Sigmoid colon (tissue), 7 donors: Measurements from ENCODE around the gene MSL3. TPM values are rescaled to one million over a fixed set of nuclear protein-coding genes. Genes with fewer than 3 reads are reported as not detected.

ENCODE experiments used
- DNase-seq: peaks from one replicate; pipeline ENCODE4 v3.0.0-alpha.2; 2019
- H3K27ac ChIP-seq, 4 donors: fragments of 200-600 bp; sonication (generic); one replicate each; pipeline ENCODE4 v1.5.1; 2016 to 2019; ENCODE audit warnings: mild to moderate bottlenecking in 1 of 4
- H3K27me3 ChIP-seq, 3 donors: fragments of 200-600 bp; sonication (generic); one replicate each; pipeline ENCODE4 v1.5.1; 2019; ENCODE audit warnings: mild to moderate bottlenecking in 1 of 3
- H3K36me3 ChIP-seq, 4 donors: fragments of 200-600 bp; sonication (generic); one replicate each; pipeline ENCODE4 v1.5.1; 2016 to 2019
- H3K4me1 ChIP-seq, 4 donors: fragments of 200-600 bp; sonication (generic); one replicate each; pipeline ENCODE4 v1.5.1; 2017 to 2019
- H3K4me3 ChIP-seq, 4 donors: fragments of 200-600 bp; sonication (generic); one replicate each; pipeline ENCODE4 v1.5.1; 2017 to 2019; ENCODE audit warnings: mild to moderate bottlenecking in 2 of 4, moderate library complexity in 1 of 4
- H3K9me3 ChIP-seq, 4 donors: fragments of 200-600 bp in 3 of 4; sonication (generic) in 3 of 4; one replicate each; pipeline versions ENCODE4 v1.5.1 to v1.6.1; 2013 to 2019
- CTCF ChIP-seq, 4 experiments: fragments of 450-650 bp in 3 of 4; fragments of 200-600 bp in 1 of 4; IDR thresholded peaks; one replicate each; pipeline ENCODE4 v1.5.1; 2016 to 2019; ENCODE audit warnings: antibody characterized with exemption in 4 of 4, mild to moderate bottlenecking in 3 of 4, moderate library complexity in 2 of 4
- EP300 ChIP-seq, 4 donors: sonication (generic); formaldehyde crosslinking; IDR thresholded peaks; one replicate each; pipeline ENCODE4 v1.6.1; 2017; ENCODE audit warnings: antibody characterized with exemption in 4 of 4
- POLR2A ChIP-seq, 2 donors: fragments of 450-650 bp; IDR thresholded peaks; one replicate each; pipeline ENCODE4 v1.6.1; 2016; ENCODE audit warnings: antibody characterized with exemption in 2 of 2, mild to moderate bottlenecking in 2 of 2, moderate library complexity in 2 of 2
- POLR2AphosphoS5 ChIP-seq, 4 donors: sonication (generic); formaldehyde crosslinking; IDR thresholded peaks; one replicate each; pipeline ENCODE4 v1.6.1; 2017; ENCODE audit warnings: antibody characterized with exemption in 4 of 4
- WGBS, 2 donors: extraction: QIAGEN DNeasy Blood & Tissue Kit; methylation state at CpG; one replicate each; pipeline ENCODE4 v1.1.7; 2013; 5-methylcytosine and 5-hydroxymethylcytosine counted together
- intact Hi-C: fragments of 100-400 bp; cut with DNase I; formaldehyde crosslinking; loops from one replicate; pipeline ENCODE4 v1.15.1; 2023
- polyA plus RNA-seq, 3 donors: library from polyadenylated mRNA; stranded (reverse); fragments of 200-250 nt; gene quantifications; one replicate each; pipeline ENCODE4 v1.2.3, GENCODE V29; 2013
- total RNA-seq, 4 donors: library from RNA; depleted of rRNA; stranded (reverse); fragments of >200 nt; gene quantifications; one replicate each; pipeline ENCODE4 v1.1.0, GENCODE V29; 2016
- donor health status: healthy with polysubstance abuse.
- donor health status: Bipolar disorder and iron deficiency.
- donor health status: healthy.

Gene MSL3
- total and polyA plus RNA-seq, 7 donors: 16.8 to 49.9 (median 20.6) TPM

DNA sequence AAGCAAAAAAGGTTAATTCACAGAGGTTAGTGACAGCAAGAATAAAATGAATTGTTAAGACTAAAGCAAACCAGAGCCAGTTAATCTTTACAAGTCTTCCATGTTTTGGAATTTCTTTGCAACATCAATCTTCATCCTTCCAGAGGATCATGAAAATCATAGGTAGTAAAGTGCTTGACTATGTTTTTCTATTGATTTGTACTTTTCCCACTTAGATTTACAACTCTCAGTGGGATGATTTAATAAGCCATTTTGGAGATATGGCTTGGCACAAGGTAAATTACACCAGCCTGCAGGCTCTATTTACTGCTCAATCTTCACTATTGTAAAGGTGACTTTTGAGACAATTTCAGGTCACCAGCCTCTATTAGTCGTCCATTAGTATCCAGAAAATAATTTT lies 26.5 kb downstream of the MSL3 start:
- no peak for DNase-seq
- Histone ChIP-seq H3K27me3 (no peaks in the 10 kb centered on the region), H3K36me3 (no peaks in the 10 kb centered on the region), H3K9me3 (no peaks in the 10 kb centered on the region), H3K27ac (no peak overlapping the region), H3K4me3 (no peak overlapping the region), H3K4me1 (no peaks in the 10 kb centered on the region)
- 78 to 85% methylated on average over 1 of the region's 1 CpG for WGBS, 2 donors
- no peak for TF ChIP-seq CTCF (IDR thresholded peaks at IDR 0.05)
- no peak for TF ChIP-seq EP300 (IDR thresholded peaks at IDR 0.05)
- TF ChIP-seq POLR2AphosphoS5 (IDR thresholded peaks at IDR 0.05): no peak
- no peak for TF ChIP-seq POLR2A (IDR thresholded peaks at IDR 0.05)
- intact Hi-C loops: loop anchor here (10.0 kb wide), 1 partner anchor 120 kb away; no protein-coding TSS in a partner anchor

DNA sequence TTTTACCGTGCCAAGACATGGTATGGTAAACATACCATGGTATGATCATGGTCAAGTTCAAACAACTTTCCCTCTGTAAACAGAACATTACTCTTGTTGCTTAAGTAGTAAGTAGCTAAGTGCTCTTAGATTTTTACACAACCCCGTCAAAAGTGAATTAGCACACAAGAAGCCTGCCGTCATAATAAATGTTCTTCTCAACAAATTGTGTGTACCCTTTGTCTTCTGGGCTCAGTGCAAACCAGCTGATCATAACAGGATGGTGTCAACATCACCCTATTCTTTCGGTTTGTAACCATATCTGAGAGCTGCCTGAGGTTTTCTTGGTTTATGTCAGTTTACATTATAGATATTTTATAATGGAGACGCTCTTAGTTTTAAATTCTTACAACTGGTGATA lies 28.8 kb downstream of the MSL3 start:
- DNase-seq: no peak
- Histone ChIP-seq H3K27ac (no peak overlapping the region), H3K36me3 (no peaks in the 10 kb centered on the region), H3K9me3 (no peaks in the 10 kb centered on the region), H3K27me3 (no peaks in the 10 kb centered on the region), H3K4me3 (peak overlapping the region in 2 of 4 donors; percentile 21 to 30), H3K4me1 (no peaks in the 10 kb centered on the region)
- TF ChIP-seq EP300 (IDR thresholded peaks at IDR 0.05) (no peak), POLR2A (IDR thresholded peaks at IDR 0.05) (no peak), POLR2AphosphoS5 (IDR thresholded peaks at IDR 0.05) (no peak), CTCF (IDR thresholded peaks at IDR 0.05) (no peak)
- WGBS, 2 donors: 36 to 40% methylated on average over 5 of the region's 5 CpGs
- intact Hi-C loops: loop anchor here (5.0 to 10.0 kb wide), 2 partner anchors 118 to 915 kb away; no protein-coding TSS in a partner anchor

DNA sequence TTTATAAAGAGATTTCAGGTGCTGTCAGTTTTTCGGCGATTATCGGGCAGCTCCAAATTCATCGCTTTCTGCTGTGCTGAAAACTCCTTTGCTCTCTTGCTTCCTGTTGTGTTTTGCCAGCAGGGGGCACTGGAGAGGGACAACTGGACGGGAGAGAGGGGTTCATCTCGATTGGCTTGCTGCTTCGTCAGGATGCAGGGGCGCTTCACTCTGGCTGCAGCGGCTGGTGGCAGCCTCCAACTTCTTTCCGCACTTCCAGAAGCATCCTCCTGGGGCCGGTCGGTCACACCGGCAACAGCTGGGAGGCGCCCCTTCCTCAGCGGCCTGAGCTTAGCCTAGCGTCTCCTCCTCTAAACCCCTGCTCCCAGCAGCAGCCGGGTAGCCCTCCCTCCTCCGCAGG lies 29.5 kb downstream of the MSL3 start:
- H3K36me3 ChIP-seq: no peaks in the 10 kb centered on the region
- H3K4me1 ChIP-seq: no peaks in the 10 kb centered on the region
- H3K27me3 ChIP-seq: no peaks in the 10 kb centered on the region
- peak overlapping the region in 3 of 4 donors; percentile 9 to 30 (median 21) for H3K4me3 ChIP-seq
- DNase-seq: peak; percentile 80
- H3K9me3 ChIP-seq: no peaks in the 10 kb centered on the region
- intact Hi-C loops: loop anchor here (5.0 to 10.0 kb wide), 2 partner anchors 117 to 915 kb away; no protein-coding TSS in a partner anchor
- 28 to 82% methylated on average over 18 of the region's 18 CpGs for WGBS, 2 donors
- H3K27ac ChIP-seq: no peak overlapping the region
- TF ChIP-seq POLR2A (IDR thresholded peaks at IDR 0.05) (no peak), EP300 (IDR thresholded peaks at IDR 0.05) (no peak), POLR2AphosphoS5 (IDR thresholded peaks at IDR 0.05) (no peak), CTCF (IDR thresholded peaks at IDR 0.05) (peak; percentile 8 to 58 (median 18))

GRCh38 chrX:11789809-11790208 lies 31.8 kb downstream of the MSL3 start:
- no peak for TF ChIP-seq CTCF (IDR thresholded peaks at IDR 0.05)
- TF ChIP-seq EP300 (IDR thresholded peaks at IDR 0.05): no peak
- TF ChIP-seq POLR2AphosphoS5 (IDR thresholded peaks at IDR 0.05): no peak
- TF ChIP-seq POLR2A (IDR thresholded peaks at IDR 0.05): no peak
- intact Hi-C loops: loop anchor here (5.0 to 10.0 kb wide), 2 partner anchors 115 to 912 kb away; no protein-coding TSS in a partner anchor
- 73 to 88% methylated on average over 1 of the region's 1 CpG for WGBS, 2 donors

DNA sequence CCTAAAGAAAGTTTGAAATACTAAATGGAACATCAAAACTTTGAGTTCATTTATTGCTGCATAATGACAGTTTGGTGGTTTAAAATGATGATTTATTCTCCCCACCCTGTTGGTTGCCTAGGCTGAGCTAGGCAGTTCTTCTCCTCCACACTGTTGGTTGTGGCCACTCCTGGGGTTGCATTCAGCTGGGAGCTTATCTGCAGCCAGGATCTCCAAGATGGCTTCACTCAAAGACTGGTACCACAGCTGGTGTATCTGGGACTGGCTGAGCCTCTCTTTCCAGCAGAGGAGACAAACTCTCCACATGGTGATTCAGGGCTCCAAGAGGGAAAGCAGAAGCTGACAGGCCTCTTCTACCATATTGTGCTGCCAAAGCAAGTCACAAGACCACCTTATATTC lies 33.1 kb downstream of the MSL3 start:
- no peak overlapping the region for H3K4me3 ChIP-seq
- no peak for TF ChIP-seq POLR2AphosphoS5 (IDR thresholded peaks at IDR 0.05)
- no peak for TF ChIP-seq POLR2A (IDR thresholded peaks at IDR 0.05)
- TF ChIP-seq CTCF (IDR thresholded peaks at IDR 0.05): no peak
- no peak for TF ChIP-seq EP300 (IDR thresholded peaks at IDR 0.05)
- H3K27ac ChIP-seq: no peak overlapping the region
- intact Hi-C loops: no loop called here
- H3K9me3 ChIP-seq: no peaks in the 10 kb centered on the region
- H3K36me3 ChIP-seq: no peaks in the 10 kb centered on the region
- no peaks in the 10 kb centered on the region for H3K4me1 ChIP-seq
- no peak for DNase-seq
- H3K27me3 ChIP-seq: no peaks in the 10 kb centered on the region

More at GRCh38 chrX:11789809-11790208, 31.8 kb downstream of the MSL3 start:
- H3K9me3 ChIP-seq: no peaks in the 10 kb centered on the region
- no peaks in the 10 kb centered on the region for H3K27me3 ChIP-seq
- H3K27ac ChIP-seq: no peak overlapping the region
- no peak for DNase-seq
- H3K4me1 ChIP-seq: no peaks in the 10 kb centered on the region
- H3K36me3 ChIP-seq: no peaks in the 10 kb centered on the region
- H3K4me3 ChIP-seq: no peak overlapping the region
